A172 (cell line): Measurements from ENCODE around the gene DEAF1. TPM values are rescaled to one million over a fixed set of nuclear protein-coding genes. Genes with fewer than 3 reads are reported as not detected.
A peak's percentile ranks its signal among the peaks of the same experiment; 100 is the strongest.

Source experiments
- DNase-seq: peaks from one replicate; pipeline ENCODE4 v3.0.0-alpha.2; 2015; ENCODE audit warnings: low spot score
- total RNA-seq: library from RNA; depleted of rRNA; stranded (reverse); fragments of >200 nt; shearing (Covaris generic); gene quantifications from 2 replicates; pipeline ENCODE4 v1.2.3, GENCODE V29; 2014

Gene DEAF1
- total RNA-seq, 1 experiment from 2014 or later: 12.8 TPM

DNA sequence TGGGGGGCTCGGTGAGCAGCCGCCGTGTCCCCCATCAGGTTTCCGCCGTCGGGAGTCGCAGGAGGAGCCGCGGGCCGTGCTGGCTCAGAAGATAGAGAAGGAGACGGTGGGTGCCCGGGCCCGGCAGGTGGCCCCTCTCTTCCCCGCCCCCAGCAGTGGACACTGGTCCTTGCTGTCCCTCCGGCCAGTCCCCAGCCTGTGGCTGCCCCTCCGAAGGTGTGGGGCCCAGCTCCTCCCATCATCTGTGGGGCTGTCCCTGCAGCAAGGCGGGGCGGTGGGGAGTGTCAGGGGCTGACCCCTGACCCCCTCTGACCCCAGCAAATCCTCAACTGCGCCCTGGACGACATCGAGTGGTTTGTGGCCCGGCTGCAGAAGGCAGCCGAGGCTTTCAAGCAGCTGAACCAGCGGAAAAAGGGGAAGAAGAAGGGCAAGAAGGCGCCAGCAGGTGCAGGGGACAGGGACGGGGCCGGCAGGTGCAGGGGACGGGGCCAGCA lies 26.3 kb upstream of the DEAF1 start:
- no peak for DNase-seq

DNA sequence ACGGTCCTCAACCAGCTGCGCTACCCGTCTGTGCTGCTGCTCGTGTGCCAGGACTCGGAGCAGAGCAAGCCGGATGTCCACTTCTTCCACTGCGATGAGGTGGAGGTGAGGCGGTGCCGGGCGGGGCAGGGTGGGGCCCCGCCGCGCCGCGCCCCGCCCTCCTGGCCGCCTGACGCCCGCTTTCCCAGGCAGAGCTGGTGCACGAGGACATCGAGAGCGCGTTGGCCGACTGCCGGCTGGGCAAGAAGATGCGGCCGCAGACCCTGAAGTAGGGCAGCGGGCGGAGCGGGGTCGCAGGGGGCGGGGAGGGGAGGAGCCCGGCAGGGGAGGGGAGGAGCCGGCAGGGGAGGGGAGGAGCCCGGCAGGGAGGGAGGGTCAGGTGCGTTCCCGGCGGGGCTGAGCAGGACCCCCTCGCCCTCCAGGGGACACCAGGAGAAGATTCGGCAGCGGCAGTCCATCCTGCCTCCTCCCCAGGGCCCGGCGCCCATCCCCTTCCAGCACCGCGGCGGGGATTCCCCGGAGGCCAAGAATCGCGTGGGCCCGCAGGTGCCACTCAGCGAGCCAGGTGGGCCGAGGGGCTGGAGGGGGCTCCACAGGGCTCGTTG lies 25.7 kb upstream of the DEAF1 start:
- no peak for DNase-seq

DNA sequence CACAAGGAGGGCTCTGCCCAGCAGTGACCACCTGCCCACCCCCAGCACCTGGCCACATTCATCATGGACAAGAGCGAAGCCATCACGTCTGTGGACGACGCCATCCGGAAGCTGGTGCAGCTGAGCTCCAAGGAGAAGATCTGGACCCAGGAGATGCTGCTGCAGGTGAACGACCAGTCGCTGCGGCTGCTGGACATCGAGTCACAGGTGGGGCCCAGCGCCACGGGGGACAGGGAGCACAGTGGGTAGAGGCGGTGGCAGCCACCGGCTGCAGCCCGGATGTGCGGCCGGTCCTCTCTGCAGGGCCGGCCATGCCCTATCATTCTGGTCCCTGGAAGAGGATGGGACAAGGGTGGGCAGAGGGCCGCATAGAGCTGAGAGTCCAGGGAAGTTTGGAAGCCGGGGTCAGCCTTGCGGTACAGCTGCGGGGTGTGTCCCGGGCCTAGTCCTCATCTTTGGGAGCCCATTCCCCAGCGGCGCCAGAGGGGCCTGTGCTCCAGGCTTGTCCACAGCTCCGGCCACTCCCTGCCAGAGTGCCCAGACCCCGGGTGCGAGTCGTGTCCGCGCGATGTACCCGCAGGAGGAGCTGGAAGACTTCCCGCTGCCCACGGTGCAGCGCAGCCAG lies 25.1 kb upstream of the DEAF1 start:
- no peak for DNase-seq

DNA sequence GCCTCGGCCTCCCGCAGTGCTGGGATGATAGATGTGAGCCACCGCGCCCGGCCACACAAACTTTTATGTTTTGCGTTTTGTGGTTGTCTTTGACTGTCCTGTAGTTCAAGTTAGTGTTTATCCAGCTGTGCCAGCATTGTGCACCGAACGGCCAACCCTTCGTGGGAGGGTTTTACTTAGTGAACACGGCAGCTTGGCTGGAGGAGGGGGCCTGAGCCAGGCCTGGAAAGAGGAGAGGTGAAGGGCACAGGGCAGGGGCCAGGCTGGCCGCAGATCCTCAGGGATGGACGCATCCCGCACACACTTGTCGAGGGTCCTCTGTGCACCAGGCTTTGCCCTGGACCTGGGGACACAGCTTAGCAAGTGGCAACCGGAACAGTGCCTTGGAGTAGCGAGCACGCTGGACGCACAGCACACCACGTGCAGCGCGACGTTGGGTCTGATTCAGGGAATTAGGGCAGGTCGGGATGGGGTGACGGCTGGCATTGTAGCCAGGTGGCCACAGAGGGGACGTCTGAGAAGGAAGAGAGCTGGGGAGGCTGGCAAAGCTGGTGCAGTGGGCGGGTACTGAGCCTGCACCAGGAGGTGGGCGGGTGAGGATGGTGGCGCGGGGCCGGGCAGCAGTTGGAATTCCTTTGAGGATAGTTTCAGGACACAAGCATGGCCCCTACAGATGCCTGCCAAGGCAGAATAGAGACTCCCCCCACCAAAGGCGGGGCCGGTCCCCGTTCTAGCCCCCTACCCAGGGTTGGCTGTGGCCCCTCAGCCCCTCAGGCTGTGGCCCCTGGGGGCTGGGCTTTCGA lies 24.4 kb upstream of the DEAF1 start:
- no peak for DNase-seq

DNA sequence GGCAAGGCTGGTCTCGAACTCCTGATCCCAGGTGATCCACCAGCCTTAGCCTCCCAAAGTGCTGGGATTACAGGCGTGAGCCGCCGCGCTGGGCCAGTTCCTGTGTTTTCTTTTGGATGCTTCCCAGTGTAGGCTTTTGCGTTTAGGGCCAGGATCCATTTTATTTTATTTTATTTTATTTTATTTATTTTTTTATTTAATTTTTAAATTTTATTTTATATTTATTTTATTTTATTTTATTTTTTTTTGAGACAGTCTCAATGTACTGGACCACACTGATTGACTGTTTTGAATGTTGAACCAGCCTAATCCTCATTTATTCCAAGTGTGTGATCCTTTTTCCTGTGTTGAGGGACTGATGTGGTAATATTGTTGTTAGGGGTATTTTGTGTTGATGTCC lies 19.4 kb upstream of the DEAF1 start:
- DNase-seq: no peak

DNA sequence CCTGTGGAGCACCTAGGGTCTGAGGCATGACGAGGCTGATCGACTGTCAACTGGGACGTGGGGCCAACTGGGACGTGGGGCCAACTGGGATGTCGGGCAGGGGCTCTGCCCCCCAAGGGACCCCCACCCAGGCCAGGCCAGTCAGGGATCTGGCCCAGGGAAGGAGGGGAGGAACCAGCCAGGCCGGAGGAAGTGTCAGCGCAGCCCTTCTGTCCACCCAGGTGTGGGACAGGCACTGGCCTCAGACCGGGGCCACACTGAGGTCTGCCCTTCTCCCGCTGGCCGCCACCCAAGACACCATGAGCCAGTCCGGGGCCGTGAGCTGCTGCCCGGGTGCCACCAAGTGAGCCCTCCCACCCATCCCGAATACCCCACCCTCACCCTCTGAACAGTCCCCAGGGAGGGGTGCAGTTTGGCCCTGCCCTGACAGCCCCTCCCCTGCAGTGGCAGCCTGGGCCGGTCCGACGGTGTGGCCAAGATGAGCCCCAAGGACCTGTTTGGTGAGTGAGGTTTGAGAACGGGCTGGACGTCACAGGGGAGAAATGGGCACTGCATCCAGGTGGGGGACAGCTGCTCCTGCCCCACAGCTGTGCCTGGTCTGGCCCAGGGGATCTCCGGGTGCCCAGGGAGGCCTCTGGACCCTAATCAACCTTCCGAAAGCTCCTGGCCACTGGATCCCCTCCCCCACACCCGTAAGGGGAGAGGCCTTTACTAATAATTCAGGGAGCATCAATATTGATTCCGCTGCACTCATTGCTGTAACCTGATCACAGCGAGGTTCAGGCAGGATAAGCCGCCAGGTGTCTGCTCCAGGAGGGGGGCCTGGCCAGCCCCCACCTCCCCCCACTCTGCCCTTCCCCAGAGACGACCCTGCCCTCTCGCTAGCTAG lies 14.3 kb upstream of the DEAF1 start:
- no peak for DNase-seq

DNA sequence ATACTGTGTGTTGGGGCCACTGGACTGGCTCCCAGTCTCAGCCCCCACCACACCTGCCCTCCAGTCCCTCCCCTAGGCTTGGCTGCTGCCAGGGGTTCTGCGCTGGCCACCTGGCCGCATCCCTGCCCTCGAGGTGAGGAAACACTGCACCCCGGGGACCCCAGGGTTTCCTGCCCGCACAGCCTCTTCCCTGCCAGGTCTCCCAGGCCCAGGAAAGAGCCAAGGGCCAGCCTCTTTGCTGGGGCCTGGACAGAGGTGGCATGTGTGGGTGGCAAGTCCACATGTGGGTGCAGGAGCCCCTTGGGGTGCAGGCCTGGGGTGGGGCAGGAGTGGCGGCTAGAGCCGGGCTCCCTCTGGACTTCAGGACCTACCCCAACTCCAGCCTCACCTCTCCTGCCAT lies 13.5 kb upstream of the DEAF1 start:
- no peak for DNase-seq

DNA sequence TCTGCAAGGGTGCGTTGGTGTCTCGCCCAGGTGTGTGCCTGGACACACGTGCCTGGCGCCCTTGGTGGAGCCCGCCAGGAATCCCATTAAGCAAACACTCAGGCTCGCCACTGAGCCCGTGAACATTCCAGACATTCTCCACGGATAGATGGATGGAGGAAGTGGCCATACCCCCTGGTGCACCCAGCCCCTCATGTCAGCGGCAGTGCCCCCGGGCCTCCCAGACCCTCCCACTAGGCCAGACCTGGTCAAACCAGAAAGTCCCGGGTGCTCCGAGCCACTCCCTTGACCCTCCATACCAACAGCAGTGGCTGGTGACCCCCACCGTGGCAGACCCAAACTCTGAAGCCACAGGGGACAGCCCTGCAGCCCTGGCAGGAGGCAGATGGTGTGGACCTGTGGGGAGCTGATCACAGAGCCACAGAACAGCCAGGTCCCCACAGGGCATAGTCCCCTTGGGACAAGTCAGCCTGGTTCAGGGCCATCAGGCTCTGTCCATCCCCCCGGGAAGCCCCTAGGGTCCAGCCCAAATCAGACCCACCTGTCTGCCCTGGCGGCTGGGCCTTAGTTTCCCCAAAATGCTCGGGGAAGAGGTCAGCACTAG lies 12.9 kb upstream of the DEAF1 start:
- DNase-seq: peak; percentile 54

DNA sequence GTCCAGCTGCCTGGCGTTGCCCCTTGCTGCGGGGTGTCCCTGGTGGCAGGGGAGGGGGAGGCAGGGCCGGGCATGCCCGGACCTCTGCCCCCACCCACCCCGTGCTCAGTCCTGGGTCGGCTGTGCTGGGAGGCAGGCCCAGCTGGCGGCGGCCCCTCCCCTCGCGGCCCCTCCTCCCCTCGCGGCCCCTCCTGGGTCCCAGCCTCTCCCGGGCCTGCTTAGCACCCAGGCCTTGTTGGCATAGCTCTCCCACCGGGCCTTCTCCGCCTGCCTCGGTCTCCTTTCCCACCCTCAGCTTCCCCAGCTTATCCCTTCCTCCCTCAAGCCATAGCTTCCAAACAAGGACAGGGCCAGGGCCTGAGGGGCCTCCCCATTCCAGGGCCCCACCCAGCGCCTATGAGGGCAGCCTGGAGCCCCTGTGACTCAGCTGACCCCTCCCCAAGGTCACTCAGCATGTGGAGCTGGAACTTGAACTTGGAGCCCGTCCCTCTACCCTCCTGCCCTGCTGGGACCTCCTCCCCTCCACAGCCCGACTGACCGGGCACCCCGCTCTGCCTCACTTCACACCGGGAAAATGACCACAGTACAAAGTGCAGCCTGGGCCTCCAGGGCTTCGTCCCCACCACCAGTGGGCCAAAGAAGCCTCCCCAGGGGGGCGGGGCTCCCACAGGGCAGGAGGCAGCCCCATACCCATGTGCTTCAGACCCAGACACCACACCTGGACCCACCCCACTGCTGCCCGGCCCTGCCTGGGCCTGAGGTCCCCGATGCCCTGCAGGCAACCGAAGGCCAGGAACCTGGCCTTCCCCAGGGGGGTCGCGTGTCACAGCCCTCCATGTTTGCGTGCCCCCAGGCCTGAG lies 12.2 kb upstream of the DEAF1 start:
- DNase-seq: peak; percentile 56

DNA sequence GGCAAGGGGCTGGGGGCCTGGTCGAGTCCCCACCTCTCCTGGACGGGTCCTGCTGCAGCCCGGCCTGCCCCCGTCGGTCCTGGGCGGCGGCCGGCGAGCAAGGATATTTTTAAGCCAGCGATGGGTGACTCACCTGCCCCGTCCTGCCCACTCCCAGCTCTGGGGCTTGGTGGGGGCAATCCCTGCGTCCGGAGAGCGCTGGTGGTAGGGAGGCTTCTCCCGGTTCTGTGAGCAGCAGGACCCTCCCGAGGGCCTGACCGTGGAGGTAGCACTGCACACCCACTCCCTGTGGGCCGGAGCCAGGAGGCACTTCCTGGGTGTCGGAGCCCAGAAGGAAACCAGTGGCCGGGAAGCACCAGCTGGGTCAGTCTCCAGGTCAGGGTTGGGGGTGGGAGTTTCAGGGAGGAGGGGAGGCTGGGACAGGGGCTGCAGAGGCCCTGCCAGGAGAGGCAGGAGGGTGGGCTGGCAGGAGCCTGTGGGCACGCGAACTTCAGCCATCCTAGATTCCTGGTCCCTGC lies 11.5 kb upstream of the DEAF1 start:
- DNase-seq: no peak

DNA sequence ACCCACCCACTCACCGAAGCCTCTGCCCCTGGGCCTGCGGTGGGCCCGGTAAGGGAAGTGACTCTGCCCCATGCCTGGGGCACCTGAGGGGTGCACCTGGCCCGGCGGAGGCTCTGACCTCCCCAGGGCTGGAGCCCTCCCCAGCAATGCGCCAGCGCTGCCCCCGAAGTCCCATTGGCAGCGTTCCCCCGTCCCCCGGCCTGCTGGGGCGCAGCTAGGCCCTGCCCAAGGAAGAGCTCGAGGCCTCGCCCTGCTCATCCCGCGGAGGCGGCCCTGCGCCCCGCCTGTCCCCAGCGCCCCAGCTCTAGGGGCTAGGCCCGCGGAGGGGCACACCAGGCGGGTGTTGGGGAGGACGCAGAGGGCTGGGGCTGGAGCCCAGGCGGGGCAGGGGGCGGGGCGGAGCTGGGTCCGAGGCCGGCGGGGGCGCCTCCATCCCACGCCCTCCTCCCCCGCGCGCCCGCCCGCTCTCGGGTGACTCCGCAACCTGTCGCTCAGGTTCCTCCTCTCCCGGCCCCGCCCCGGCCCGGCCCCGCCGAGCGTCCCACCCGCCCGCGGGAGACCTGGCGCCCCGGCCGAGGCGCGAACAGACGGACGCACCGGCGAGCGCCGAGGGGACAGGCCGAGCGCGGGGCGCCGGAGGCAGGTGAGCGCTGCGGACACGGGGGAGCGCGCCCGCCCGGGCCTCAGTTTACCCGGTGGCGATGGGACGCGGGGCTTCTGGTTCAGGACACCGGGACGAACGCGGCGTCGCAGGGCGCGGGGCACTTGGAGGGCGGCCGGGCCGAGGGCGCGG lies 10.8 kb upstream of the DEAF1 start, which contains the start of gene EPS8L2:
TSS of gene EPS8L2 (plus strand) at position 586 of the 793 bp plus-strand sequence. CDS start 3,177 bp downstream, outside the sequence.
- no peak for DNase-seq

DNA sequence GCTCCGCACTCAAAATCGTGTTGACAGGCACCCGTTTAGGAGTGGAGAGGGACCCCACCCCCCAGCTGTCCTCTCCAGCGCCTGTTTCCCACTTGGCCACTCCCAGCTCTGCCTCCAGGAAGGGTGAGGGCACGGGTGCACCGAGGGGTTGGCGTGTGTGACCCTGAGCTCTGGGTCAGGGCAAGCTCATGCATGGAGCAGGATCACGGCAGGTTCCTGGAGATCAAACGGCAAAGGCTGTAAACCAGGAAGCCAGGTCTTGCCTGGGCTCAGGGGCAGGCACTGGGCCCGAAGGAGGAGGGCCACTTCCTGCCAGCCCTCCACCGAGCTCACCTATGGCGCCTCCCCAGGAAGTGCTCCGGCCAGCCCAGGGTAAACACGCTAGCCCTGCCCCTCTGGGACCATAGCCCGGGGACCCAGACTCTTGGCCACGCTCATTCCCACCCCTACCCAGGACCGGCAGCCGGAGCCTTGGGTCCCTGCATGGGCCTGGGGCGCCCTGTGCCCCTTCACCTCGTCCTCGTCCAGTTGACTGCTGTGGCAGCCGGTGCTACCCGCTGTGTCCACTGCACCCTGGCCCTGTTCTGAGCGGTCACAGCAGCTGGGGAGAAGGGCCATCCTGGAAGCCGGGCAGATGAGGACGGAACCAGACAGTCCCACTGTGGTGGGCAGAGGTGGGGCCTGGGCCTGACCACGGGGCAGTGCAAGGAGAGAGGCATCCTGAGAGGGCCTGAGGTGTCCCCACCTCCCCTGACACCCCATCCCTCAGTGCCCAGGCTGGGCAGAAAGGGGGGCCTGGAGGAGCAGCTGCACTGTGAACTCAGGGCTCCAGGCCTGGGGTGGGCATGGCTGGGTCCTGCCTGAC lies 10.0 kb upstream of the DEAF1 start:
- no peak for DNase-seq

DNA sequence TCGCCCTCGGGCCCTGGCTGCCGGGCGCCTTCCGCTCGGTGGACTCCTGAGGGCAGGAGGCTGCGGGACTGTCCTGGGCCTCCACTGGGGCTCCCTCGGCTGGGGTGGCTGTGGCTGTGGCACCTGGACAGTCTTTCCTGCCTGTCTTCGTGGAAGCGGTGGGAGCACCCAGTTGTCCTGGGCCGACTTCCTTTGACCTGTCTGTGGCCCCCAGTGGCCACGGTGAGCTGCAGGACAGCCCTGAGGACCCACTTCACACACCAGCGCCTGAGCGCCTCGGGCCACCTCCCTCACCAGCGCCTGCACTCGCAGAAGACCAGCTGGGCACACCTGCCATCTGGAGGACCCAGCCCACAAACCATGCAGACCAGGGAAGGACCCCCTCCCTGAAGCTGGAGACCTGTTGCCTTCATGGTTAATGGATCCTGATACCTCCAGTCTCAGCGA lies 9.2 kb upstream of the DEAF1 start:
- DNase-seq: no peak

DNA sequence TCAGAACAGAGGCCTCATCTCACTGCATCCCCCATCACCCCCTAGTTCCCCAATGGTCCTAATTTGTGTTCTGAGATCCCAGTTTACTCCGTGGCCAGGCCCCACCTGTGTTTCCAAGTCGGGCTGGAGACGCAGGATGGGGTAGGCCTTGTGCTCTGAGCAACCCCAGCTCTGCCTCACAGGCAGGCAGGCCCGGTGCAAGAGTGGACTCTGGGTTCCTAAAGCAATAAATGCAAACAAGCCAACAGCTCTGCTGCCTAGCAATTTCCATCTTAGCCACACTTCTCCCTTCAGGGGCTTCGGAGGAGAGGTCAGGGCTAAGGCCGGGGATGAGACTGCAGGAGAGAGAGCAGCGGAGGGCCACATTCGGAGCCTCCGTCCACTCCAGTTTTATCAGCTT lies 8.5 kb upstream of the DEAF1 start:
- no peak for DNase-seq

DNA sequence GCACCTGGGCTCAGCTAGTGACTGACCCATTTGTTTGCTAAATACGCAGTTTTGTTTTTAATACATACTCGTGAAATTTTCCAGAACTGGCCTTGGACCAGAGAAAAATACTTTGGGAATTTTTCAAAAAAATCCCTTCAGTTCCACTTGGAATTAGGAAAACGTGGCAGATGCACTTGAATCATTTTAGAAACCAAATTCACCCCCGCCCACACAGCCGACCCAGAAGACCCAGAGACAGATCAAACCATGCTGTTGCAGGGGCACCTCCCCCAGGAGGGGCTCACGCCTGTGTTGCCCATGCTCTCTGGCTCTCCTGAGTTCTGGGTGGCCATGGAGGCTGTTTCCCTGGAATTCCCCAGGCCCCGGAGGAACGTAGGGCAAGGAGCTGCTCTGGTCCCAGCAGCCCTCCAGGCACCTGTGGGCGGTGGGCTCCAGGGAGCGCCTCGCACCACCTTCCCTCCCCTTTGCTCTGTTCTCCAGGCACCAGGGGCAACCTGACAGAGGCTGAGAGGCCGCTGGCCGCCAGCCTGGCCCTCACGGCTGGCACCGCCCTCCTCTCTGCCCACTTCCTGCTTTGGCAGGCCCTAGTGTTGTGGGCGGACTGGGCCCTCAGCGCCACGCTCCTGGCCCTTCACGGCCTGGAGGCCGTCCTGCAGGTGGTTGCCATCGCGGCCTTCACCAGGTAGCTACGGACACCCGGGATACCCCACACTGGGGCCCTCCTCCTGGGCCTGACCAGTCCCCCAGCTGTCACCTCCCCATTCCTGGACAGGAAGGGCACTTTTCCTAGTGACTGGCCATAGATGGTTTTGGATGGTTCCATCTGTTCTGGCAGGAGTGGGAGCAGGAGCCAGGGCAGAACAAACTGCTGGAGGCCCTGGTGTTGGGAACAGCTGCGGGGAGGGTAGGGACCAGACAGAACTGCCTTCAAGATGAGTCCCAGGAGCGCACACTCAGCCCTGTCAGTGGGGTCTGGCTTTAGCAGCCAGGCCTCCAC lies 7.7 kb upstream of the DEAF1 start:
- DNase-seq: peak; percentile 58

DNA sequence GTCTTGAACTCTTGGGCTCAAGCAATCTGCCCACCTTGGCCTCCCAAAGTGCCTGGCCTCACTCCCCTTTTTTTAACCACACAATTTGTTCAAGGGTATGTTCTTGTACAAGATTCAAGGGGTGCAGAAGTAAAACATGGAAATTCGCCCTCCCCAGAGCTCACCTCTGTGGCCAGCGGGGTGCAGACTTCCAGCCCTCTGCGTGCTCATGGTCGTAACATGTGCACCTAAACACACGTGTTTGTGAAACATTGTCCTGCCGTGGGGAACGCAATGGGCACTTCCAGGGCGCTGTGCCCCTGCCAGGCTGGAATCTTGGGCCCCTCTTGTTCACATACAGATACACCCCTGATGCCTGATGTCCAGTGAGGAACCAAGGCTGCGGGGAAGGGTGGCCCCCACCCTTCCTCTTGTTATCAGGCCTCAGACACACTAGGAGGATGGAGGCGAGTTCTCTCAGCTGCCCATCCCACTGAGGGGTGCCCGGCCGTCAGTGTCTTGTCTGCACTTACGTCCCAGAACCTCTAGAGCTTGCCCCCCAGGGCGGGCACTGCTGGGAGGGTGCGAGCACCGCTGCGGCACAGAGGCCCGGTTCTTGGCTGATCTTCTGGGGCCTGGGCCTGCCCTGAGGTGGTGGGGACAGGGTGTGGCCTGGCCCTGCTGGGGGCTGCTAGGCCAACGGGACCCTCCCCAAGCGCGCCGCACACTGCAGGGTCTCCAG lies 6.9 kb upstream of the DEAF1 start:
- DNase-seq: no peak
